ENCODE measurements around the gene BRAF. TPM values are rescaled to one million over a fixed set of nuclear protein-coding genes. Genes with fewer than 3 reads are reported as not detected.

BRAF gene
- total RNA-seq, 6 experiments from 2014 or later, result 9.0 to 17.7 (median 13.2) TPM

DNA sequence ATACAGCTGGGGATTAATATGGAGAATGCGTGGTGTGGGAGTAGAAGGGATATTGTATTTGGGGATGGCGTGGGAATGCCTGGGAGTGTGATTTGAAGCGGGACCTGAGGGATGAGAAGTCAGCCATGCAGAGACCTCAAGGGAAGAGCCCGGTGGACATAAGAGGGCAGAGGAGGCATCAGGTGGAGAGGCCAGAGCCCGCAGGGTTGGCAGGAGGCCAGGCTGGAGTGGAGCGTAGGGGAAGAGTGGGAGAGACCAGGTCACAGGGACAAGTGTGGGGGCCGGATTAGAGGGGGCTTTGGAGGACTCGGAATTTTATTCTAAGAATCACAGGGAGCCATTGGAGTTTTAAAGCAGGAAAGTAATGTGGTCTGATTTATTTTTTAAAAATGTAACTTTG lies 226.3 kb downstream of the BRAF start:
- H3K27ac ChIP-seq, result no peak overlapping the region
- intact Hi-C loops (cut with DNase I), result no loop called here
- 88% methylated on average over 8 of the region's 8 CpGs for WGBS (ENCODE audit: insufficient coverage, low coverage, low lambda C conversion rate, missing lambda C conversion rate)
- no peak for ATAC-seq
- no peak for DNase-seq
- H3K36me3 ChIP-seq, result no peaks in the 10 kb centered on the region
- TF ChIP-seq, protein P1, sequence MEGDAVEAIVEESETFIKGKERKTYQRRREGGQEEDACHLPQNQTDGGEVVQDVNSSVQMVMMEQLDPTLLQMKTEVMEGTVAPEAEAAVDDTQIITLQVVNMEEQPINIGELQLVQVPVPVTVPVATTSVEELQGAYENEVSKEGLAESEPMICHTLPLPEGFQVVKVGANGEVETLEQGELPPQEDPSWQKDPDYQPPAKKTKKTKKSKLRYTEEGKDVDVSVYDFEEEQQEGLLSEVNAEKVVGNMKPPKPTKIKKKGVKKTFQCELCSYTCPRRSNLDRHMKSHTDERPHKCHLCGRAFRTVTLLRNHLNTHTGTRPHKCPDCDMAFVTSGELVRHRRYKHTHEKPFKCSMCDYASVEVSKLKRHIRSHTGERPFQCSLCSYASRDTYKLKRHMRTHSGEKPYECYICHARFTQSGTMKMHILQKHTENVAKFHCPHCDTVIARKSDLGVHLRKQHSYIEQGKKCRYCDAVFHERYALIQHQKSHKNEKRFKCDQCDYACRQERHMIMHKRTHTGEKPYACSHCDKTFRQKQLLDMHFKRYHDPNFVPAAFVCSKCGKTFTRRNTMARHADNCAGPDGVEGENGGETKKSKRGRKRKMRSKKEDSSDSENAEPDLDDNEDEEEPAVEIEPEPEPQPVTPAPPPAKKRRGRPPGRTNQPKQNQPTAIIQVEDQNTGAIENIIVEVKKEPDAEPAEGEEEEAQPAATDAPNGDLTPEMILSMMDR (IDR thresholded peaks at IDR 0.05), result no peak
- no peak overlapping the region for H3K4me3 ChIP-seq
- H3K4me1 ChIP-seq, result peaks cover 0 to 14% (median 0%) of the 10 kb centered on the region in 4 donors
- H3K9me3 ChIP-seq, result no peaks in the 10 kb centered on the region
- no peaks in the 10 kb centered on the region for H3K27me3 ChIP-seq

DNA sequence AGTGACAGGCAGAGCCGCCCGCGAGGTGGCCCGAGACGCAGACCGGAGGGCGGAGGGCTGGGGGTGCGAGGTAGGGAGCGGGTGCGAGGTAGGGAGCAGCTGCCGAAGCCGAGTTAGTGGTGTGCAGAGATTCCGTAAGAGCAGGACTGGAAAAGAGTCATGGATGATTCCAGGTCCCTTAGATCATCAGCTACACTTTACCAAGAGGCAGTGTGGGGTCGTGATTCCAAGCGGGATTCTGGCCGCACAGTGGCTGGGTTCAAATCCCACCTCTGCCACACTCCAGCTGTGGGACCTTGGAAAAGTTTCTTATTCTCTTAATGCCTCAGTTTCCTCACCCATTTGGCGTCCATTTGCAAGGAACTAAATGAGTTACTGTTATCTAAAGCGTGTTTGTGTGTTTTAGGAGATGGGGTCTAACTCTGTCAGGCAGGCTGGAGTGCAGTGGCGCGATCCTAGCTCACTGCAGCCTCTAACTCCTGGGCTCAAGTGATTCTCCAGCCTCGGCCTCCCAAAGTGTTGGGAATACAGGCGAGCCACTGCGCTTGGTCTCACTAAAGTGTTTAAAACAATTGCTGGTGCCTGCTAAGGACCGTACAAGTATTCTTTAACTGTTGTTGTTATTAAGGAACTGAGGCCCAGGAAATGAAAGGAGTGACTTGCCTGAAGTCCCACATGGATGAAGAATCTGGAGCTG lies 227.1 kb downstream of the BRAF start:
- H3K9me3 ChIP-seq, result no peaks in the 10 kb centered on the region
- intact Hi-C loops (cut with DNase I), result no loop called here
- H3K27me3 ChIP-seq, result no peaks in the 10 kb centered on the region
- H3K4me1 ChIP-seq, result peaks cover 0 to 14% (median 0%) of the 10 kb centered on the region in 4 donors
- no peak for ATAC-seq
- no peak for DNase-seq
- TF ChIP-seq, protein P1 (IDR thresholded peaks at IDR 0.05), result no peak
- no peak for TF ChIP-seq POLR2A (IDR thresholded peaks at IDR 0.05)
- H3K27ac ChIP-seq, result peak overlapping the region; percentile 90 to 95 (median 91)
- H3K36me3 ChIP-seq, result no peaks in the 10 kb centered on the region
- WGBS (ENCODE audit: insufficient coverage, low coverage, low lambda C conversion rate, missing lambda C conversion rate), result 25% methylated on average over 12 of the region's 24 CpGs
- H3K4me3 ChIP-seq, result peak overlapping the region; percentile 75 to 97 (median 81)

DNA sequence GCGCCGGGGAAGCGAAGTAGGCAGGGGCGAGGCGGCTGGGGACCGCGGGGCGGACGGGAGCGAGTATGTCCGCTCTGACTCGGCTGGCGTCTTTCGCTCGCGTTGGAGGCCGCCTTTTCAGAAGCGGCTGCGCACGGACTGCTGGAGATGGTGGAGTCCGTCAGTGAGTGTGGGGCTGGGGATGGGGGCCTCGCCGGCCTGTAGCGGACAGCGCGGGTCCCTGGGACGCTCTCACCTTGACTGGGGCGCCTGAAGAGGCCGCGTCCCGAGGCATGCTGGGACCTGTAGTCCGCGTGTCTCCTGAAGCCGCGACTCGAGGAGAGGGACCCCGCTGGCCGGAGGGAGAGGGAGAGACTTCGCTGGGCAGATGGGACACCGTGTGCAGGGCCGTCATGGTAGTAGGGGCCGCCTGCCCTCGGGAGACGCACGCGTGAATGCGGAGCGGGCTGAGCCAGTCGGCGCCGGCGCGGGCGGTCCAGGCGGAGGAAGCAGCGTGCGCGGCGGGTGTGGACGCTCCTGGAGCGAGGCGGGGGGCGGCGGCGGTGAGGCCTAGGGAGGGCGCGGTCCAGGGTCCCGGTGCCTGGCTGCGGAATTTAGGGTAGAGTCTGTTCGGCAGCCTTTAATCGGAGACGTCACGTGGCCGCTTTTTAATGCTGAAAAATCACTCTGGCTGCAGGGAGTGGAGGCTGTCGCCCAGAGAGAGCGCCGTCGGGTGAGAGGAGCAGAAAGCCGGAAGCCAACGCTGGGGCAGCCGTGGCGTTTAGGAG lies 227.9 kb downstream of the BRAF start, which contains the start of gene NDUFB2:
TSS of gene NDUFB2 (plus strand) at position 29 of the 767 bp plus-strand sequence. CDS start at position 66, 37 bp downstream.
- no peaks in the 10 kb centered on the region for H3K9me3 ChIP-seq
- TF ChIP-seq, protein P1 (IDR thresholded peaks at IDR 0.05), result no peak
- TF ChIP-seq POLR2A (IDR thresholded peaks at IDR 0.05), result peak; percentile 91
- H3K27me3 ChIP-seq, result no peaks in the 10 kb centered on the region
- H3K4me1 ChIP-seq, result peaks cover 0 to 14% (median 0%) of the 10 kb centered on the region in 4 donors
- ATAC-seq (peak; percentile 89 to 96 (median 92)), DNase-seq (peak; percentile 86 to 89 (median 86))
- WGBS (ENCODE audit: insufficient coverage, low coverage, low lambda C conversion rate, missing lambda C conversion rate), result 0% methylated on average over 15 of the region's 82 CpGs
- intact Hi-C loops (cut with DNase I), result no loop called here
- peak within 1 kb of the TSS; percentile 90 to 95 (median 91) for H3K27ac ChIP-seq
- no peaks in the 10 kb centered on the region for H3K36me3 ChIP-seq
- H3K4me3 ChIP-seq, result peak within 1 kb of the TSS; percentile 75 to 97 (median 81)

DNA sequence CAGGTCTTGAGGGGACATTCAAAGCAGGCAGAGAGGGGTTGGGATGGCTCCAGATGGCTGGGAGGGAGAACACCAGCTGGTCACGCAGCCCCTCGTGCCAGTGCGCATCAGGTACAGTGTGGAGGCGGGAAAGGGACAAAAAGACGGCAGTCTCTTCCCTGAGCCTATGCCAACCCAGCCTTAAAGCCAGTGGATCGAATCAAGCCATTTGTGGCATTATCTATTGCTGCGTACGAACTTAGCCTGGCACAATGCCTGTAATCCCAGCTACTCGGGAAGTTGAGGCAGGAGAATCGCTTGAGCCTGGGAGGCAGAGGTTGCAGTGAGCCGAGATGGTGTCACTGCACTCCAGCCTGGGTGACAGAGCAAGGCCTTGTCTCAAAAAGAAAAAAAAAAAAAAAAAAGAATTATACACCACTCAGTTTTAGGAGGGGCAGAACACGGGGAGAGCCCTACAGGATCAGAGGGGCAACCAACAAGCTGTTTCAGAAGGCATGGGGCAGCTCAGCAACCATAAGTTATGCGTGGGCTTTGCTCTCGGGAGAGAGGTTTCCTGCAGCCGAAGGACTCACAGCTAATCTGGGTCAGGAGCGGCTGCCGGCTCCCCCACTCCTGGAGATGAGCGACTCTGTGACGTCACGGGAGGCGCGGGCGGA lies 228.6 kb downstream of the BRAF start:
- intact Hi-C loops (cut with DNase I), result no loop called here
- peak overlapping the region; percentile 75 to 97 (median 81) for H3K4me3 ChIP-seq
- WGBS (ENCODE audit: insufficient coverage, low coverage, low lambda C conversion rate, missing lambda C conversion rate), result 8% methylated on average over 11 of the region's 23 CpGs
- ATAC-seq (peak in 3 of 4 donors; percentile 96 to 97 (median 96)), DNase-seq (peak; percentile 96 to 97 (median 97))
- H3K4me1 ChIP-seq, result peaks cover 0 to 14% (median 0%) of the 10 kb centered on the region in 4 donors
- peak overlapping the region; percentile 90 to 95 (median 91) for H3K27ac ChIP-seq
- TF ChIP-seq, protein P1 (IDR thresholded peaks at IDR 0.05), result no peak
- no peaks in the 10 kb centered on the region for H3K36me3 ChIP-seq
- no peaks in the 10 kb centered on the region for H3K27me3 ChIP-seq
- H3K9me3 ChIP-seq, result no peaks in the 10 kb centered on the region

Data from right lobe of liver (tissue), 6 donors.